SK-N-SH (cell line): Measurements from ENCODE around the gene ZMYND8. TPM values are rescaled to one million over a fixed set of nuclear protein-coding genes. Genes with fewer than 3 reads are reported as not detected.

Experiments used
- CTCF ChIA-PET: fragments of 300-600, 350-600 bp; formaldehyde crosslinking; extraction: SDS; loops from one replicate; lab custom pipeline; 2021; lab: Yijun Ruan, JAX
- POLR2A ChIA-PET: fragments of 350-600 bp; sonication (Branson Sonifier 250); formaldehyde crosslinking; extraction: SDS; loops from one replicate; lab custom pipeline; 2020; ENCODE audit warnings: antibody characterized with exemption, inconsistent platforms; lab: Yijun Ruan, JAX
- DNase-seq: peaks from one replicate; pipeline ENCODE4 v3.0.0; 2012
- H2AFZ ChIP-seq: fragments of 200-600 bp; sonication (generic); 2 replicates; pipeline ENCODE4 v1.8.1; 2016; ENCODE audit warnings: antibody characterized with exemption, mild to moderate bottlenecking, low read depth
- H3F3A ChIP-seq: fragments of 200-600 bp; sonication (generic); replicated peaks from 2 replicates; pipeline ENCODE3; 2016; ENCODE audit warnings: antibody characterized with exemption, mild to moderate bottlenecking; ENCODE audit not compliant: insufficient read depth
- H3K27ac ChIP-seq, 2 experiments: fragments of 200-500 bp in 1 of 2; fragments of 200-600 bp in 1 of 2; sonication (Bioruptor generic) in 1 of 2; sonication (generic), shearing (Covaris generic) in 1 of 2; 2 replicates each; pipeline versions ENCODE4 v1.5.1 to v1.6.1; 2014 to 2016; ENCODE audit warnings: low read depth in 2 of 2, inconsistent platforms in 1 of 2, low read length in 1 of 2, mild to moderate bottlenecking in 1 of 2, mixed read lengths in 1 of 2
- H3K27me3 ChIP-seq: fragments of 200-600 bp; sonication (generic), shearing (Covaris generic); 2 replicates; pipeline ENCODE4 v1.6.1; 2016; ENCODE audit warnings: mixed run types; ENCODE audit not compliant: insufficient read depth
- H3K36me3 ChIP-seq, 2 experiments: fragments of 200-500 bp in 1 of 2; fragments of 200-600 bp in 1 of 2; sonication (Bioruptor generic) in 1 of 2; sonication (generic) in 1 of 2; replicated peaks in 1 of 2; 2 replicates each; pipeline versions ENCODE3 to v1.5.1; 2014 to 2016; ENCODE audit warnings: low read length in 1 of 2, mild to moderate bottlenecking in 1 of 2; ENCODE audit not compliant: insufficient read depth in 2 of 2, control insufficient read depth in 1 of 2
- H3K4me1 ChIP-seq, 2 experiments: fragments of 200-500 bp in 1 of 2; fragments of 200-600 bp in 1 of 2; sonication (Bioruptor generic) in 1 of 2; sonication (generic), shearing (Covaris generic) in 1 of 2; 2 replicates each; pipeline versions ENCODE4 v1.5.1 to v1.6.1; 2014 to 2016; ENCODE audit warnings: low read depth in 1 of 2, low read length in 1 of 2, mixed run types in 1 of 2; ENCODE audit not compliant: insufficient read depth in 2 of 2, control insufficient read depth in 1 of 2
- H3K4me2 ChIP-seq: fragments of 200-600 bp; sonication (generic), shearing (Covaris generic); 2 replicates; pipeline ENCODE4 v1.6.1; 2017; ENCODE audit warnings: mixed run types
- H3K4me3 ChIP-seq, 2 experiments: fragments of 200-500 bp in 1 of 2; fragments of 200-600 bp in 1 of 2; sonication (Bioruptor generic) in 1 of 2; sonication (generic), shearing (Covaris generic) in 1 of 2; 2 replicates each; pipeline versions ENCODE4 v1.5.1 to v1.8.1; 2014 to 2016; ENCODE audit warnings: low read depth in 2 of 2, inconsistent platforms in 1 of 2, low read length in 1 of 2, mild to moderate bottlenecking in 1 of 2, mixed read lengths in 1 of 2, moderate library complexity in 1 of 2
- H3K79me2 ChIP-seq: fragments of 200-600 bp; sonication (generic); 2 replicates; pipeline ENCODE4 v1.8.1; 2017; ENCODE audit warnings: mild to moderate bottlenecking; ENCODE audit not compliant: insufficient read depth
- H3K9ac ChIP-seq: fragments of 200-600 bp; sonication (generic); 2 replicates; pipeline ENCODE4 v1.6.1; 2017; ENCODE audit warnings: mixed run types
- H3K9me2 ChIP-seq: fragments of 200-600 bp; sonication (generic); 2 replicates; pipeline ENCODE4 v1.6.1; 2017; ENCODE audit warnings: mixed run types
- H3K9me3 ChIP-seq: fragments of 200-600 bp; sonication (generic); 2 replicates; pipeline ENCODE4 v1.6.1; 2017; ENCODE audit warnings: mixed run types, mild to moderate bottlenecking, moderate library complexity
- H4K20me1 ChIP-seq: fragments of 200-600 bp; sonication (generic); 2 replicates; pipeline ENCODE4 v1.6.1; 2017; ENCODE audit warnings: mild to moderate bottlenecking, mixed run types; ENCODE audit not compliant: insufficient read depth
- FOXJ3 ChIP-seq: sonication (generic); formaldehyde crosslinking; IDR thresholded peaks from 2 replicates; pipeline ENCODE4 v1.5.1; 2020; ENCODE audit warnings: mild to moderate bottlenecking, missing genetic modification reagents
- FOXM1 ChIP-seq: IDR thresholded peaks from 2 replicates; pipeline ENCODE4 v1.4.0; 2012; ENCODE audit warnings: low read depth, mild to moderate bottlenecking
- GABPA ChIP-seq: IDR thresholded peaks from 2 replicates; pipeline ENCODE4 v1.4.0; 2012; ENCODE audit warnings: low read depth, mild to moderate bottlenecking
- JUND ChIP-seq: IDR thresholded peaks from 2 replicates; pipeline ENCODE4 v1.4.0; 2012
- MAX ChIP-seq: IDR thresholded peaks from 2 replicates; pipeline ENCODE4 v1.4.0; 2012; ENCODE audit warnings: low read depth
- MEF2A ChIP-seq: IDR thresholded peaks from 2 replicates; pipeline ENCODE4 v1.4.0; 2012; ENCODE audit warnings: low read depth, borderline replicate concordance
- MXI1 ChIP-seq: IDR thresholded peaks from 2 replicates; pipeline ENCODE4 v1.6.1; 2012; ENCODE audit warnings: mild to moderate bottlenecking, low read depth, low read length, improper control_type of control experiment
- NFIC ChIP-seq: IDR thresholded peaks from 2 replicates; pipeline ENCODE4 v1.4.0; 2012; ENCODE audit warnings: borderline replicate concordance
- NRF1 ChIP-seq: IDR thresholded peaks from 2 replicates; pipeline ENCODE4 v1.6.1; 2012; ENCODE audit warnings: low read depth, mild to moderate bottlenecking, low read length
- RAD21 ChIP-seq: IDR thresholded peaks from 2 replicates; pipeline ENCODE4 v1.6.1; 2012; ENCODE audit warnings: mild to moderate bottlenecking, low read length
- RCOR1 ChIP-seq: fragments of 150-350 bp; IDR thresholded peaks from 2 replicates; pipeline ENCODE4 v1.6.1; 2017; ENCODE audit warnings: antibody characterized with exemption, low read length
- REST ChIP-seq: IDR thresholded peaks from 2 replicates; pipeline ENCODE4 v1.6.1; 2012; ENCODE audit warnings: mild to moderate bottlenecking, low read depth, low read length, moderate library complexity
- RFX5 ChIP-seq: IDR thresholded peaks from 2 replicates; pipeline ENCODE4 v1.6.1; 2012; ENCODE audit warnings: mild to moderate bottlenecking, improper control_type of control experiment, low read length
- SIN3A ChIP-seq: IDR thresholded peaks from 2 replicates; pipeline ENCODE4 v1.6.1; 2012; ENCODE audit warnings: low read depth, mild to moderate bottlenecking, low read length, moderate library complexity, borderline replicate concordance
- SMC3 ChIP-seq: IDR thresholded peaks from 2 replicates; pipeline ENCODE4 v1.6.1; 2012; ENCODE audit warnings: low read depth, low read length, improper control_type of control experiment
- USF2 ChIP-seq: fragments of 150-350 bp; IDR thresholded peaks from 2 replicates; pipeline ENCODE4 v1.6.1; 2017; ENCODE audit warnings: antibody characterized with exemption, low read length, low read depth, borderline replicate concordance
- WGBS: methylation state at CpG from one replicate; pipeline ENCODE4 v1.1.6; 2017; ENCODE audit warnings: low lambda C conversion rate; 5-methylcytosine and 5-hydroxymethylcytosine counted together
- polyA plus RNA-seq, 3 experiments: library from polyadenylated mRNA; depleted of rRNA; stranded (reverse); fragments of >200 nt; gene quantifications; 2 replicates each; pipeline ENCODE4 v1.2.3, GENCODE V29; 2012
- TF ChIP-seq, protein P1 (sequence below): IDR thresholded peaks from 2 replicates; pipeline ENCODE4 v1.4.0; 2012; ENCODE audit warnings: low read depth, borderline replicate concordance

ZMYND8 gene
- polyA plus RNA-seq, 1 of the 3 experiments (the other 2 are of a cell fraction): 25.3 TPM

DNA sequence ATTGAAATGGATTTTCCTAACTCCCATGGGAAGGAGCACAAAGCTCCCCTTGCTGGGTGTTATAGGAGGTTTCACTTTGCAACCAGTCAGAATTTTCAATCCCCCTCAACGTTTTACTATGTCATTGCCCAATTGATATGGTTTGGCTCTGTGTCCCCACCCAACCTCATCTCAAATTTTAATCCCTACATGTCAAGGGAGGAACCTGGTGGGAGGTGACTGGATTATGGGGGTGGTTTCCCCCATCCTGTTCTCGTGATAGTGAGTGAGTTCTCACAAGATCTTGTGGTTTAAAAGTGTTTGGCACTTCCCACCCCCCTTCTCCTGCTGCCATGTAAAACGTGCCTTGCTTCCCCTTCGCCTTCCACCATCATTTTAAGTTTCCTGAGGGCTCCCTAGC lies 62.9 kb downstream of the ZMYND8 start:
- H3K36me3 ChIP-seq: peaks cover 60 to 86% of the 10 kb centered on the region in 2 experiments
- no peaks in the 10 kb centered on the region for H3K27me3 ChIP-seq
- no peak overlapping the region for H3K9ac ChIP-seq
- no peak overlapping the region for H3K27ac ChIP-seq
- DNase-seq: no peak
- ChIA-PET CTCF (interaction anchor here (2.8 kb wide), 1 partner anchor 90 kb away, joined by 7 read pairs; no protein-coding TSS in a partner anchor), POLR2A (no interaction called here)
- H4K20me1 ChIP-seq: no peaks in the 10 kb centered on the region
- 99% methylated on average over 4 of the region's 4 CpGs for WGBS
- H3K9me2 ChIP-seq: no peaks in the 10 kb centered on the region
- no peaks in the 10 kb centered on the region for H3K4me1 ChIP-seq
- H3K79me2 ChIP-seq: peaks cover 35% of the 10 kb centered on the region
- peaks cover 24% of the 10 kb centered on the region for H3F3A ChIP-seq
- H3K9me3 ChIP-seq: no peaks in the 10 kb centered on the region
- no peak overlapping the region for H3K4me2 ChIP-seq
- no peak overlapping the region for H2AFZ ChIP-seq
- no peak overlapping the region for H3K4me3 ChIP-seq
- no peak for TF ChIP-seq SIN3A

- no peaks in the 10 kb centered on the region for H4K20me1 ChIP-seq
- H3K4me3 ChIP-seq: no peak overlapping the region
- H3K9ac ChIP-seq: no peak overlapping the region
- DNase-seq: no peak
- H3K9me2 ChIP-seq: no peaks in the 10 kb centered on the region
- no peak overlapping the region for H3K27ac ChIP-seq
- ChIA-PET POLR2A (no interaction called here), CTCF (interaction anchor here (1.3 to 2.8 kb wide), 2 partner anchors 37 to 91 kb away, joined by 3 to 7 read pairs; no protein-coding TSS in a partner anchor)
- WGBS: 100% methylated on average over 6 of the region's 6 CpGs
- no peaks in the 10 kb centered on the region for H3K4me1 ChIP-seq
- H3K9me3 ChIP-seq: no peaks in the 10 kb centered on the region
- H2AFZ ChIP-seq: no peak overlapping the region
- no peaks in the 10 kb centered on the region for H3K27me3 ChIP-seq
- H3K36me3 ChIP-seq: peaks cover 54 to 86% of the 10 kb centered on the region in 2 experiments
- H3K79me2 ChIP-seq: peaks cover 36% of the 10 kb centered on the region
- H3K4me2 ChIP-seq: no peak overlapping the region
- H3F3A ChIP-seq: peaks cover 24% of the 10 kb centered on the region
- TF ChIP-seq GABPA (no peak), RAD21 (no peak), MAX (no peak), MEF2A (no peak), RCOR1 (no peak), FOXM1 (no peak), NRF1 (no peak), FOXJ3 (CRISPR knock-in tag) (no peak), JUND (no peak), NFIC (no peak), REST (no peak), RFX5 (no peak), USF2 (no peak), SMC3 (no peak), MXI1 (no peak)
- TF ChIP-seq, protein P1, sequence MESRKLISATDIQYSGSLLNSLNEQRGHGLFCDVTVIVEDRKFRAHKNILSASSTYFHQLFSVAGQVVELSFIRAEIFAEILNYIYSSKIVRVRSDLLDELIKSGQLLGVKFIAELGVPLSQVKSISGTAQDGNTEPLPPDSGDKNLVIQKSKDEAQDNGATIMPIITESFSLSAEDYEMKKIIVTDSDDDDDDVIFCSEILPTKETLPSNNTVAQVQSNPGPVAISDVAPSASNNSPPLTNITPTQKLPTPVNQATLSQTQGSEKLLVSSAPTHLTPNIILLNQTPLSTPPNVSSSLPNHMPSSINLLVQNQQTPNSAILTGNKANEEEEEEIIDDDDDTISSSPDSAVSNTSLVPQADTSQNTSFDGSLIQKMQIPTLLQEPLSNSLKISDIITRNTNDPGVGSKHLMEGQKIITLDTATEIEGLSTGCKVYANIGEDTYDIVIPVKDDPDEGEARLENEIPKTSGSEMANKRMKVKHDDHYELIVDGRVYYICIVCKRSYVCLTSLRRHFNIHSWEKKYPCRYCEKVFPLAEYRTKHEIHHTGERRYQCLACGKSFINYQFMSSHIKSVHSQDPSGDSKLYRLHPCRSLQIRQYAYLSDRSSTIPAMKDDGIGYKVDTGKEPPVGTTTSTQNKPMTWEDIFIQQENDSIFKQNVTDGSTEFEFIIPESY: no peak
These were observed 63.9 kb downstream of the ZMYND8 start for GRCh38 chr20:47292581-47292980.
